HEK293 (cell line): Measurements from ENCODE around the gene CD47.

ENCODE experiments used
- CTCF ChIA-PET: fragments of 350-600 bp; formaldehyde crosslinking; extraction: SDS; loops from one replicate; lab custom pipeline; 2021; ENCODE audit warnings: antibody characterized with exemption; lab: Yijun Ruan, JAX
- POLR2A ChIA-PET: fragments of 300-600 bp; formaldehyde crosslinking; extraction: SDS; loops from one replicate; lab custom pipeline; 2020; ENCODE audit warnings: antibody characterized with exemption, inconsistent platforms; lab: Yijun Ruan, JAX
- H3K27ac ChIP-seq: fragments of 200-500 bp; sonication (Bioruptor generic); 2 replicates; pipeline ENCODE4 v1.5.1; 2014; ENCODE audit warnings: low read depth, low read length, control low read depth, inconsistent platforms; ENCODE audit errors: extremely low read depth
- H3K36me3 ChIP-seq, 2 experiments: fragments of 200-500 bp in 1 of 2; sonication (Bioruptor generic) in 1 of 2; 1 replicate in 1 of 2; 2 replicates in 1 of 2; pipeline ENCODE4 v1.5.1; 2014 to 2017; ENCODE audit warnings: inconsistent platforms in 2 of 2, low read length in 2 of 2; ENCODE audit not compliant: control insufficient read depth in 2 of 2, insufficient read depth in 1 of 2
- H3K4me1 ChIP-seq: fragments of 200-500 bp; sonication (Bioruptor generic); 2 replicates; pipeline ENCODE4 v1.5.1; 2014; ENCODE audit warnings: mild to moderate bottlenecking, low read length, inconsistent platforms; ENCODE audit not compliant: control insufficient read depth, insufficient read depth
- H3K4me3 ChIP-seq: 2 replicates; pipeline ENCODE4 v1.5.1; 2011; ENCODE audit warnings: low read depth, mild to moderate bottlenecking, control low read depth, low read length, moderate library complexity
- H3K9me3 ChIP-seq: fragments of 200-500 bp; sonication (Bioruptor generic); 2 replicates; pipeline ENCODE4 v1.5.1; 2014; ENCODE audit warnings: low read depth, low read length, inconsistent platforms; ENCODE audit not compliant: control insufficient read depth, insufficient read depth
- GLIS1 ChIP-seq: fragments of 450-650 bp; formaldehyde crosslinking; IDR thresholded peaks from 2 replicates; pipeline ENCODE4 v1.5.1; 2016; ENCODE audit warnings: missing biosample characterization, missing genetic modification characterization
- KLF8 ChIP-seq: fragments of 450-650 bp; formaldehyde crosslinking; IDR thresholded peaks from 2 replicates; pipeline ENCODE4 v1.5.1; 2016; ENCODE audit warnings: missing biosample characterization, missing genetic modification characterization
- YY1 ChIP-seq: fragments of 450-650 bp; formaldehyde crosslinking; IDR thresholded peaks from 2 replicates; pipeline ENCODE4 v1.5.1; 2018; ENCODE audit warnings: missing biosample characterization, missing genetic modification characterization
- ZBTB1 ChIP-seq: fragments of 450-650 bp; formaldehyde crosslinking; IDR thresholded peaks from 2 replicates; pipeline ENCODE4 v1.5.1; 2016; ENCODE audit warnings: missing biosample characterization, missing genetic modification characterization
- ZEB2 ChIP-seq: fragments of 450-650 bp; formaldehyde crosslinking; IDR thresholded peaks from 2 replicates; pipeline ENCODE4 v1.5.1; 2016; ENCODE audit warnings: missing biosample characterization, missing genetic modification characterization
- ZFP41 ChIP-seq: fragments of 450-650 bp; formaldehyde crosslinking; IDR thresholded peaks from 2 replicates; pipeline ENCODE4 v1.5.1; 2016; ENCODE audit warnings: missing biosample characterization, missing genetic modification characterization, borderline replicate concordance
- ZFP69B ChIP-seq: fragments of 450-650 bp; formaldehyde crosslinking; IDR thresholded peaks from 2 replicates; pipeline ENCODE4 v1.5.1; 2016; ENCODE audit warnings: missing biosample characterization, missing genetic modification characterization
- ZNF10 ChIP-seq: fragments of 450-650 bp; formaldehyde crosslinking; IDR thresholded peaks from 2 replicates; pipeline ENCODE4 v1.5.1; 2017; ENCODE audit warnings: missing biosample characterization, missing genetic modification characterization
- ZNF138 ChIP-seq: fragments of 450-650 bp; formaldehyde crosslinking; IDR thresholded peaks from 2 replicates; pipeline ENCODE4 v1.5.1; 2016; ENCODE audit warnings: missing biosample characterization, missing genetic modification characterization, borderline replicate concordance
- ZNF169 ChIP-seq: fragments of 450-650 bp; formaldehyde crosslinking; IDR thresholded peaks from 2 replicates; pipeline ENCODE4 v1.5.1; 2016; ENCODE audit warnings: missing biosample characterization, missing genetic modification characterization
- ZNF221 ChIP-seq: fragments of 450-650 bp; formaldehyde crosslinking; IDR thresholded peaks from 2 replicates; pipeline ENCODE4 v1.5.1; 2017; ENCODE audit warnings: missing biosample characterization, missing genetic modification characterization, borderline replicate concordance
- ZNF223 ChIP-seq: fragments of 450-650 bp; formaldehyde crosslinking; IDR thresholded peaks from 2 replicates; pipeline ENCODE4 v1.5.1; 2016; ENCODE audit warnings: missing biosample characterization, missing genetic modification characterization
- ZNF404 ChIP-seq: fragments of 450-650 bp; formaldehyde crosslinking; IDR thresholded peaks from 2 replicates; pipeline ENCODE4 v1.5.1; 2017; ENCODE audit warnings: missing biosample characterization, missing genetic modification characterization
- ZNF677 ChIP-seq: fragments of 450-650 bp; IDR thresholded peaks from 2 replicates; pipeline ENCODE4 v1.5.0; 2018; ENCODE audit warnings: missing biosample characterization, mild to moderate bottlenecking, missing genetic modification characterization, moderate library complexity
- ZNF768 ChIP-seq: fragments of 450-650 bp; formaldehyde crosslinking; IDR thresholded peaks from 2 replicates; pipeline ENCODE4 v1.5.1; 2018; ENCODE audit warnings: missing biosample characterization, mild to moderate bottlenecking, missing genetic modification characterization
- ZNF792 ChIP-seq: fragments of 450-650 bp; formaldehyde crosslinking; IDR thresholded peaks from 2 replicates; pipeline ENCODE4 v1.5.1; 2016; ENCODE audit warnings: missing biosample characterization, missing genetic modification characterization
- TF ChIP-seq, protein P1 (sequence below): fragments of 450-650 bp; formaldehyde crosslinking; IDR thresholded peaks from 2 replicates; pipeline ENCODE4 v1.5.1; 2016; ENCODE audit warnings: missing biosample characterization, missing genetic modification characterization
- TF ChIP-seq, protein P2 (sequence below): fragments of 450-650 bp; formaldehyde crosslinking; IDR thresholded peaks from 2 replicates; pipeline ENCODE4 v1.5.1; 2016; ENCODE audit warnings: missing biosample characterization, missing genetic modification characterization, borderline replicate concordance
- TF ChIP-seq, protein P3 (sequence below): fragments of 450-650 bp; IDR thresholded peaks from 2 replicates; pipeline ENCODE4 v1.5.1; 2018; ENCODE audit warnings: missing biosample characterization, mild to moderate bottlenecking, missing genetic modification characterization
- TF ChIP-seq, protein P4 (sequence below): fragments of 450-650 bp; formaldehyde crosslinking; IDR thresholded peaks from 2 replicates; pipeline ENCODE4 v1.5.1; 2017; ENCODE audit warnings: missing biosample characterization, missing genetic modification characterization

The CD47 gene

DNA sequence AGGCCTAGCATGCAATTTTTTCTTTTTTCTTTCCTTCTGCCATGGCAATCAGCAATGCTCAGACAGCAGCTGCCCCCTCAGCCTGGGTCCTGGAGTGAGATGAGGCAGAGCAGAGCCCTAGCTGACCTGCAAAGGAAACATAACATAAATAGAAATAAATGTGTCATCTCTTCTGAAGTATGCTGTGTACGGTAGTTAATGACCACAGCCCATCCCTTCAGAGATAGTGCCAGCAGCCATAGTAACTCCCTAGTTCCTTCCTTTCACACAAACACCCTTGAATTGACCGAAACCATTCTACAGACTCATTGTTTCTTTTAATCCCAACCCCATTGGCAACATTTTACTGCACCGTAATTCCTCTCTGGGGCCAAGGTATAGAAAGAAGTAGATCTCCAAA is 8.4 kb upstream of the CD47 start:
- H3K4me1 ChIP-seq, result no peaks in the 10 kb centered on the region
- no peak overlapping the region for H3K27ac ChIP-seq
- no peak overlapping the region for H3K4me3 ChIP-seq
- TF ChIP-seq, protein P1, sequence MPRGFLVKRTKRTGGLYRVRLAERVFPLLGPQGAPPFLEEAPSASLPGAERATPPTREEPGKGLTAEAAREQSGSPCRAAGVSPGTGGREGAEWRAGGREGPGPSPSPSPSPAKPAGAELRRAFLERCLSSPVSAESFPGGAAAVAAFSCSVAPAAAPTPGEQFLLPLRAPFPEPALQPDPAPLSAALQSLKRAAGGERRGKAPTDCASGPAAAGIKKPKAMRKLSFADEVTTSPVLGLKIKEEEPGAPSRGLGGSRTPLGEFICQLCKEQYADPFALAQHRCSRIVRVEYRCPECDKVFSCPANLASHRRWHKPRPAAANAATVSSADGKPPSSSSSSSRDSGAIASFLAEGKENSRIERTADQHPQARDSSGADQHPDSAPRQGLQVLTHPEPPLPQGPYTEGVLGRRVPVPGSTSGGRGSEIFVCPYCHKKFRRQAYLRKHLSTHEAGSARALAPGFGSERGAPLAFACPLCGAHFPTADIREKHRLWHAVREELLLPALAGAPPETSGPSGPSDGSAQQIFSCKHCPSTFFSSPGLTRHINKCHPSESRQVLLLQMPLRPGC (tag by site-specific recombination), result no peak
- POLR2A ChIA-PET, result no interaction called here
- H3K36me3 ChIP-seq, result no peaks in the 10 kb centered on the region
- CTCF ChIA-PET, result interaction anchor here (0.6 kb wide), 1 partner anchor 171 kb away, joined by 4 read pairs; no protein-coding TSS in a partner anchor
- no peaks in the 10 kb centered on the region for H3K9me3 ChIP-seq

DNA sequence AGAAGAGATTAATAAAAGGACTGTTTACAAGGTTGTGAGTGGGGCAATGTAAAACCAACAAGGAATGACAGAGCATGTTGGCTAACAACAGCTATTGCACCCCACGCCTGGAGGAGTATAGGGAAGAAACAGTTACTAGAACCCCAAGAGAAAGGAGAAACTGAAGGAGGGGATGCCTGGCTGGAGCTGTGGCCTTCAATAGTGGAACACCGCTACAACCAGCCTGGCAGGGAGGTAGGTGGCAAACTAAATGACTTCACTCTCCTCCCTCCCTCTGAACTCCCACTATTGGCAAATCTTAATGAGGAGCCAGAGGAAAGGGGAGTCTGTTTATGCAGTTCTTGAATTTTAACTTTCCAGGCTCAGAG is 7.2 kb upstream of the CD47 start:
- Histone ChIP-seq H3K4me3 (no peak overlapping the region), H3K9me3 (no peaks in the 10 kb centered on the region), H3K27ac (no peak overlapping the region), H3K36me3 (no peaks in the 10 kb centered on the region), H3K4me1 (no peaks in the 10 kb centered on the region)
- POLR2A ChIA-PET, result no interaction called here
- TF ChIP-seq, protein P1 (tag by site-specific recombination), result no peak
- TF ChIP-seq KLF8 (tag by site-specific recombination), result no peak
- TF ChIP-seq, protein P2, sequence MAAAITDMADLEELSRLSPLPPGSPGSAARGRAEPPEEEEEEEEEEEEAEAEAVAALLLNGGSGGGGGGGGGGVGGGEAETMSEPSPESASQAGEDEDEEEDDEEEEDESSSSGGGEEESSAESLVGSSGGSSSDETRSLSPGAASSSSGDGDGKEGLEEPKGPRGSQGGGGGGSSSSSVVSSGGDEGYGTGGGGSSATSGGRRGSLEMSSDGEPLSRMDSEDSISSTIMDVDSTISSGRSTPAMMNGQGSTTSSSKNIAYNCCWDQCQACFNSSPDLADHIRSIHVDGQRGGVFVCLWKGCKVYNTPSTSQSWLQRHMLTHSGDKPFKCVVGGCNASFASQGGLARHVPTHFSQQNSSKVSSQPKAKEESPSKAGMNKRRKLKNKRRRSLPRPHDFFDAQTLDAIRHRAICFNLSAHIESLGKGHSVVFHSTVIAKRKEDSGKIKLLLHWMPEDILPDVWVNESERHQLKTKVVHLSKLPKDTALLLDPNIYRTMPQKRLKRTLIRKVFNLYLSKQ (tag by site-specific recombination), result no peak
- no peak for TF ChIP-seq ZNF404 (tag by site-specific recombination)
- TF ChIP-seq ZNF10 (tag by site-specific recombination), result no peak
- TF ChIP-seq, protein P3, sequence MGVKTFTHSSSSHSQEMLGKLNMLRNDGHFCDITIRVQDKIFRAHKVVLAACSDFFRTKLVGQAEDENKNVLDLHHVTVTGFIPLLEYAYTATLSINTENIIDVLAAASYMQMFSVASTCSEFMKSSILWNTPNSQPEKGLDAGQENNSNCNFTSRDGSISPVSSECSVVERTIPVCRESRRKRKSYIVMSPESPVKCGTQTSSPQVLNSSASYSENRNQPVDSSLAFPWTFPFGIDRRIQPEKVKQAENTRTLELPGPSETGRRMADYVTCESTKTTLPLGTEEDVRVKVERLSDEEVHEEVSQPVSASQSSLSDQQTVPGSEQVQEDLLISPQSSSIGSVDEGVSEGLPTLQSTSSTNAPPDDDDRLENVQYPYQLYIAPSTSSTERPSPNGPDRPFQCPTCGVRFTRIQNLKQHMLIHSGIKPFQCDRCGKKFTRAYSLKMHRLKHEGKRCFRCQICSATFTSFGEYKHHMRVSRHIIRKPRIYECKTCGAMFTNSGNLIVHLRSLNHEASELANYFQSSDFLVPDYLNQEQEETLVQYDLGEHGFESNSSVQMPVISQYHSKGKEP (tag by site-specific recombination), result no peak
- TF ChIP-seq ZEB2, result no peak
- TF ChIP-seq ZNF138, result no peak
- TF ChIP-seq ZNF792, result no peak
- no peak for TF ChIP-seq ZNF223 (tag by site-specific recombination)
- TF ChIP-seq ZNF768, result no peak
- TF ChIP-seq, protein P4, sequence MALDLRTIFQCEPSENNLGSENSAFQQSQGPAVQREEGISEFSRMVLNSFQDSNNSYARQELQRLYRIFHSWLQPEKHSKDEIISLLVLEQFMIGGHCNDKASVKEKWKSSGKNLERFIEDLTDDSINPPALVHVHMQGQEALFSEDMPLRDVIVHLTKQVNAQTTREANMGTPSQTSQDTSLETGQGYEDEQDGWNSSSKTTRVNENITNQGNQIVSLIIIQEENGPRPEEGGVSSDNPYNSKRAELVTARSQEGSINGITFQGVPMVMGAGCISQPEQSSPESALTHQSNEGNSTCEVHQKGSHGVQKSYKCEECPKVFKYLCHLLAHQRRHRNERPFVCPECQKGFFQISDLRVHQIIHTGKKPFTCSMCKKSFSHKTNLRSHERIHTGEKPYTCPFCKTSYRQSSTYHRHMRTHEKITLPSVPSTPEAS (tag by site-specific recombination), result no peak
- no peak for TF ChIP-seq GLIS1 (tag by site-specific recombination)
- no peak for TF ChIP-seq ZFP69B
- TF ChIP-seq ZFP41 (tag by site-specific recombination), result no peak
- TF ChIP-seq ZNF221 (tag by site-specific recombination), result no peak
- TF ChIP-seq YY1 (tag by site-specific recombination), result no peak
- TF ChIP-seq ZBTB1 (tag by site-specific recombination), result no peak
- no peak for TF ChIP-seq ZNF169 (tag by site-specific recombination)
- no peak for TF ChIP-seq ZNF677 (tag by site-specific recombination)
- TF ChIP-seq, all 188 proteins: peak for 0
- CTCF ChIA-PET, result no interaction called here
